ENCODE results near the gene NUP98. TPM values are rescaled to one million over a fixed set of nuclear protein-coding genes. Genes with fewer than 3 reads are reported as not detected.
"Not testable (repeated sequence)": the region's sequence is repeated elsewhere in the genome, so short reads cannot be mapped to it uniquely, and the experiment has no call there.

The NUP98 gene
- total and polyA plus RNA-seq, 11 donors, result 13.2 to 77.9 (median 45.3) TPM

DNA sequence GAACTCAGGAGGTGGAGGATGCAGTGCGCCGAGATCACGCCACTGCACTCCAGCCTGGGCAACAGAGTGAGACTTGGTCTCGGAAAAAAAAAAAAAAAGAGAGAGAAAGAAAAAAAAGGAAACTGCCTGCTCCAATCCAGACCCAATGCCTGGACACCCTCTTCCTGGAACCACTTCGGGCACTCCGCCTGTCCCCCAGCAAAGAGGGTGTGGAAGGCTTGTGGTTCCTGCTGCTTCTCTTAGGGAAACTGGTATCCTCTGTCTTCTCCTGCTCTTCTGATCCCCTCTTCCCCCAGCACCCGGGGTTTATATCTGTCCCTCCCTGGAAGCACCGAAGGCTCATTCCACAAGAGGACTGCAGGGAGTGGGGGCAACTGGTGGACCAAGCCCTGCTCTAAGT is 139.1 kb downstream of the NUP98 start:
- Histone ChIP-seq H3K27me3 (no peaks in the 10 kb centered on the region), H3K27ac (no peak overlapping the region), H3K9me3 (no peaks in the 10 kb centered on the region), H3K4me1 (no peaks in the 10 kb centered on the region), H3K36me3 (no peaks in the 10 kb centered on the region), H3K4me3 (no peak overlapping the region)
- ATAC-seq (no peak), DNase-seq (no peak)
- intact Hi-C loops (cut with DNase I), result no loop called here
- TF ChIP-seq, protein P1, sequence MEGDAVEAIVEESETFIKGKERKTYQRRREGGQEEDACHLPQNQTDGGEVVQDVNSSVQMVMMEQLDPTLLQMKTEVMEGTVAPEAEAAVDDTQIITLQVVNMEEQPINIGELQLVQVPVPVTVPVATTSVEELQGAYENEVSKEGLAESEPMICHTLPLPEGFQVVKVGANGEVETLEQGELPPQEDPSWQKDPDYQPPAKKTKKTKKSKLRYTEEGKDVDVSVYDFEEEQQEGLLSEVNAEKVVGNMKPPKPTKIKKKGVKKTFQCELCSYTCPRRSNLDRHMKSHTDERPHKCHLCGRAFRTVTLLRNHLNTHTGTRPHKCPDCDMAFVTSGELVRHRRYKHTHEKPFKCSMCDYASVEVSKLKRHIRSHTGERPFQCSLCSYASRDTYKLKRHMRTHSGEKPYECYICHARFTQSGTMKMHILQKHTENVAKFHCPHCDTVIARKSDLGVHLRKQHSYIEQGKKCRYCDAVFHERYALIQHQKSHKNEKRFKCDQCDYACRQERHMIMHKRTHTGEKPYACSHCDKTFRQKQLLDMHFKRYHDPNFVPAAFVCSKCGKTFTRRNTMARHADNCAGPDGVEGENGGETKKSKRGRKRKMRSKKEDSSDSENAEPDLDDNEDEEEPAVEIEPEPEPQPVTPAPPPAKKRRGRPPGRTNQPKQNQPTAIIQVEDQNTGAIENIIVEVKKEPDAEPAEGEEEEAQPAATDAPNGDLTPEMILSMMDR (IDR thresholded peaks at IDR 0.05), result no peak
- no peak for TF ChIP-seq POLR2A (IDR thresholded peaks at IDR 0.05)
- WGBS, 4 donors, result 86 to 93% (median 89%) methylated on average over 8 of the region's 8 CpGs

DNA sequence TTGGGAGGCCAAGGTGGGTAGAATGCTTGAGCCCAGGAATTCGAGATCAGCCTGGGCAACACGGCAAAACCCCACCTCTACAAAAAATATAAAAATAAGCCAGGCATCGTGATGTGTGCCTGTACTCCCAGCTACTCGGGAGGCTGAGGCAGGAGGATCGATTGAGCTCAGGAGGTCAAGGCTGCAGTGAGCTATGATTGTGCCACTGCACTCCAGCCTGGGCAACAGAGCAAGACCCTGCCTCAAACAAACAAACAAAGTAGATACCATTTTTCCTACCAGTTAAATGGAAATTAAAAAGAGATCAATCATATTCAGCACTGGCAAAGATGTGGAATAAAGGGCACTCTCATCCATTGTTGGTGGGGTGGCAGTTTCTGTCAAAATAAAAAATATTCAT is 140.0 kb downstream of the NUP98 start:
- WGBS, 4 donors, result 73 to 88% (median 82%) methylated on average over 5 of the region's 5 CpGs
- intact Hi-C loops (cut with DNase I); DNase-seq: not testable (repeated sequence)

DNA sequence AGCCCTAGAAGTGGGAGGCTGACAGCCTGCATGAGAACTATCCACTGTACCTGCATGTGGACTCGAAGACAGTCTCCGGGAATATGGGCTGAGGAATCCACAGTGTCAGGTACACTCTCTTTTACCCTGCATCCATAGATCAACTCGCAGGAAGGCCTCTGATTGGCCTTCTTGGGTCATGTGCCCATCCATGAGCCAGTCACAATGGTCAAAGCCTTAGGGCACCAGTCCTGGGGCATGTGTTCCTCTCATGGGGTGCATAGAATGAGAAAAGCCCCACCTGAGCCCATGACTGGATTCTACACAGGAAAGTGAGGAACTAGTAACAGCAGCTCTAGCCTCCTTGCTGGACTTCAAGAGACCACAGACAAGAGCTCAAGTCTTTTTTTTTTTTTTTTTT is 141.8 kb downstream of the NUP98 start:
- Histone ChIP-seq H3K4me3 (no peak overlapping the region), H3K27ac (no peak overlapping the region), H3K27me3 (no peaks in the 10 kb centered on the region), H3K4me1 (no peaks in the 10 kb centered on the region), H3K36me3 (no peaks in the 10 kb centered on the region), H3K9me3 (no peaks in the 10 kb centered on the region)
- TF ChIP-seq, protein P1 (IDR thresholded peaks at IDR 0.05), result no peak
- no peak for TF ChIP-seq POLR2A (IDR thresholded peaks at IDR 0.05)
- ATAC-seq, result no peak
- WGBS, 4 donors, result 90 to 96% (median 94%) methylated on average over 3 of the region's 3 CpGs
- DNase-seq, result no peak
- intact Hi-C loops (cut with DNase I), result no loop called here

More for the DNA sequence above, 140.0 kb downstream of the NUP98 start:
- ATAC-seq, H3K27ac ChIP-seq, H3K36me3 ChIP-seq, H3K27me3 ChIP-seq, H3K4me3 ChIP-seq, H3K9me3 ChIP-seq, H3K4me1 ChIP-seq: not testable (repeated sequence)

DNA sequence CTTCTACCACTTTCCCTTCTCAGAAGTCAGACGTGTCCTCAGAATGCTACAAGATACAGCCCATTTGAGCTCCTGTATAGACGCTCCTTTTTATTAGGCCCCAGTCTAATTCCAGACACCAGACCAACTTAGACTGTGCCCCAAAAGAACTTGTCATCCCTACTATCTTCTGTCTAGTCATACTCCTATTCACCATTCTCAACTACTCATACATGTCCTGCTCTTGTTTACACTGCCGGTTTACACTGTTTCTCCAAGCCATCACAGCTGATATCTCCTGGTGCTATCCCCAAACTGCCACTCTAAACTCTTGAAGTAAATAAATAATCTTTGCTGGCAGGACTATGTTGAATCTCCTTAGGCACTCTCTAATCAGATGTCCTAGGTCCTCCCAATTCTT is 144.8 kb downstream of the NUP98 start:
- H3K4me3 ChIP-seq; H3K27me3 ChIP-seq; H3K4me1 ChIP-seq; H3K27ac ChIP-seq; ATAC-seq; DNase-seq; H3K9me3 ChIP-seq; intact Hi-C loops (cut with DNase I); H3K36me3 ChIP-seq: not testable (repeated sequence)
- 48 to 94% (median 87%) methylated on average over 2 to 3 of the region's 3 CpGs for WGBS, 4 donors

DNA sequence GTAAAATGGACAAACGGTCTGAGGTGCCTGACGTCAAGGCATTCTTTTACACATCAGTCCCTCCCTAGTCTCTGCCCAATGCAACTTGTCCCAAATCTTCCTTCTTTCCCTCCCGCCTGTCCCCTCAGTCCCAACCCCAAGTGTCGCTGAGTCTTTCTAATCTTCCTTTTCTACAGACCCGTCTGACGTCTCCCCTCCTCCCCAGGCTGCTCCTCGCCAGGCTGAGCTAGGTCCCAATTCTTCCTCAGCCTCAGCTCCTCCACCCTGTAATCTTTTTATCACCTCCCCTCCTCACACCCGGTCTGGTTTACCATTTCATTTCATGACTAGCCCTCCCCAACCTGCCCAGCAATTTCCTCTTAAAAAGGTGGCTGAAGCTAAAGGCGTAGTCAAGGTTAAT is 148.0 kb downstream of the NUP98 start:
- intact Hi-C loops (cut with DNase I); H3K27ac ChIP-seq; H3K36me3 ChIP-seq; H3K27me3 ChIP-seq; H3K4me3 ChIP-seq; DNase-seq; ATAC-seq; H3K9me3 ChIP-seq: not testable (repeated sequence)
- H3K4me1 ChIP-seq, result peaks cover 0 to 14% (median 3%) of the 10 kb centered on the region in 12 donors
- WGBS, 4 donors, result 36 to 56% (median 49%) methylated on average over 9 of the region's 9 CpGs

DNA sequence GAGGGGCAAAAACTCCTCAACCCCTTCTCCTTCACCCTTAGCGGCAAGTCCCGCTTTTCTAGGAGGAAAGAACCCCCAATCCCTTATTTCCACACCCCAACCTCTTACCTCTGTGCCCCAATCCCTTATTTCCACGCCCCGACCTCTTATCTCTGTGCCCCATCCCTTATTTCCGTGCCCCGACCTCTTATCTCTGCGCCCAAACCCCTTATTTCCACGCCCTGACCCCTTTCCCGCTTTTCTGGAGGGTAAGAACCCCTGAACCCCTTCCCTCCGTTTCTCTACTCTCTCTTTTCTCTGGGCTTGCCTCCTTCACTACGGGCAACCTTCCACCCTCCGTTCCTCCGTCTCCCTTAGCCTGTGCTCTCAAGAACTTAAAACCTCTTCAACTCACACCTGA is 148.5 kb downstream of the NUP98 start:
- WGBS, 4 donors, result 84 to 90% (median 85%) methylated on average over 13 of the region's 13 CpGs
- peaks cover 0 to 18% (median 7%) of the 10 kb centered on the region in 12 donors for H3K4me1 ChIP-seq
- ATAC-seq; H3K4me3 ChIP-seq; intact Hi-C loops (cut with DNase I); H3K9me3 ChIP-seq; H3K27ac ChIP-seq; H3K27me3 ChIP-seq; H3K36me3 ChIP-seq; DNase-seq: not testable (repeated sequence)

Measured in heart left ventricle (tissue), 16 donors.